Stimulated activated CD8-positive, alpha-beta memory T cell treated with anti-CD3 and anti-CD28 coated beads, Interleukin-7, amount 100 ng/mL, for 4 hours (primary cell): ENCODE data around the gene PRAMEF2.
"Not testable (repeated sequence)": the region's sequence is repeated elsewhere in the genome, so short reads cannot be mapped to it uniquely, and the experiment has no call there.

ENCODE experiments used
- DNase-seq, 2 donors: peaks; one replicate each; pipeline ENCODE4 v3.0.0-alpha.2; 2020; ENCODE audit warnings: low read depth in 2 of 2

PRAMEF2 gene

GRCh38 chr1:12856786-12857185 is at the start of gene PRAMEF2:
PRAMEF2 (plus strand) TSS chr1:12857086; CDS start chr1:12859010, 1,924 bp downstream.
- DNase-seq = not testable (repeated sequence)

GRCh38 chr1:12809933-12810332 is 47.0 kb upstream of the PRAMEF2 start:
- no peak for DNase-seq

- DNase-seq = no peak
These were observed 46.0 kb upstream of the PRAMEF2 start for GRCh38 chr1:12810691-12811408.

GRCh38 chr1:12811409-12811784 is 45.5 kb upstream of the PRAMEF2 start:
- no peak for DNase-seq

- not testable (repeated sequence) for DNase-seq
These were observed 37.8 kb upstream of the PRAMEF2 start for GRCh38 chr1:12819061-12819460.

- not testable (repeated sequence) for DNase-seq
These were observed 25.6 kb upstream of the PRAMEF2 start, which contains the start of gene PRAMEF11 for GRCh38 chr1:12831310-12831709. PRAMEF11 (minus strand) TSS chr1:12831410; CDS start chr1:12828789, 2,621 bp downstream.

GRCh38 chr1:12833251-12833650 is 23.6 kb upstream of the PRAMEF2 start:
- not testable (repeated sequence) for DNase-seq

- not testable (repeated sequence) for DNase-seq
These were observed 8.3 kb upstream of the PRAMEF2 start, which contains the start of gene HNRNPCL1 for GRCh38 chr1:12848620-12849019. HNRNPCL1 (minus strand) TSS chr1:12848720; CDS start chr1:12848289, 431 bp downstream.

GRCh38 chr1:12851779-12852178 is 5.1 kb upstream of the PRAMEF2 start:
- no peak for DNase-seq

GRCh38 chr1:12863131-12863880 is 6.4 kb downstream of the PRAMEF2 start:
- not testable (repeated sequence) for DNase-seq

GRCh38 chr1:12878453-12878852 is 21.6 kb downstream of the PRAMEF2 start:
- DNase-seq = not testable (repeated sequence)

- not testable (repeated sequence) for DNase-seq
These were observed 29.2 kb downstream of the PRAMEF2 start, which contains the start of gene PRAMEF4 for GRCh38 chr1:12886101-12886500. PRAMEF4 (minus strand) TSS chr1:12886201; CDS start chr1:12883394, 2,807 bp downstream.

- not testable (repeated sequence) for DNase-seq
These were observed 41.3 kb downstream of the PRAMEF2 start, which contains the start of gene PRAMEF10 for GRCh38 chr1:12898170-12898569. PRAMEF10 (minus strand) TSS chr1:12898270; CDS start chr1:12895847, 2,423 bp downstream.

- not testable (repeated sequence) for DNase-seq
These were observed 42.3 kb downstream of the PRAMEF2 start for GRCh38 chr1:12899186-12899585.

GRCh38 chr1:12903793-12904572 is 47.1 kb downstream of the PRAMEF2 start:
- not testable (repeated sequence) for DNase-seq
